Mammary epithelial cell (primary cell): ENCODE data around the gene AGR3.

Source experiments
- EZH2 ChIP-seq: IDR thresholded peaks from 2 replicates; pipeline ENCODE4 v1.6.1; 2012; ENCODE audit warnings: low read length, inconsistent platforms, borderline replicate concordance
- TF ChIP-seq, protein P1 (sequence below), 2 donors: IDR thresholded peaks in 1 of 2; conservative IDR thresholded peaks in 1 of 2; 2 replicates each; pipeline ENCODE4 v1.5.1; 2011 to 2012; ENCODE audit warnings: inconsistent platforms in 2 of 2, low read length in 2 of 2, mild to moderate bottlenecking in 2 of 2, control low read depth in 1 of 2, low read depth in 1 of 2; ENCODE audit not compliant: insufficient read depth in 1 of 2; ENCODE audit errors: extremely low read depth in 1 of 2

DNA sequence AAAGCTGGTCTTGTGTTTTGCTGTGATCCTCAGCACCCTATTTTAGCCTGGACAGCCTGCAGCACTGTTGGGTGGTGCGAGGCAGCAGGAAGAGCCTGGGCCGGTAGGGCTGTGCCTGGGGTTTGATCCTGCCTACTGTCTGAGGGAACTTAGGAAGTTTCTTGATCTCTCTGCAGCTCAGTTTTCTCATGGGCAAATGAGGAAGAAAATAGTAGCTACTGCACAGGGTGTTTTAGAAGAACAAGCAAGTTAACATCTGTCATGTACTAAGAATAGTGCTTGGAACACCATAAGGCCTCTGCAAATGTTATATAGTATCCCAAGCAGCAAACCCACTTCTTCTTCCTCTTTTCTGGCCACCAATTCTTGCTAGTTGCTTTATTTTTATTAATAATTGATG is 65.0 kb downstream of the AGR3 start:
- TF ChIP-seq, protein P1, sequence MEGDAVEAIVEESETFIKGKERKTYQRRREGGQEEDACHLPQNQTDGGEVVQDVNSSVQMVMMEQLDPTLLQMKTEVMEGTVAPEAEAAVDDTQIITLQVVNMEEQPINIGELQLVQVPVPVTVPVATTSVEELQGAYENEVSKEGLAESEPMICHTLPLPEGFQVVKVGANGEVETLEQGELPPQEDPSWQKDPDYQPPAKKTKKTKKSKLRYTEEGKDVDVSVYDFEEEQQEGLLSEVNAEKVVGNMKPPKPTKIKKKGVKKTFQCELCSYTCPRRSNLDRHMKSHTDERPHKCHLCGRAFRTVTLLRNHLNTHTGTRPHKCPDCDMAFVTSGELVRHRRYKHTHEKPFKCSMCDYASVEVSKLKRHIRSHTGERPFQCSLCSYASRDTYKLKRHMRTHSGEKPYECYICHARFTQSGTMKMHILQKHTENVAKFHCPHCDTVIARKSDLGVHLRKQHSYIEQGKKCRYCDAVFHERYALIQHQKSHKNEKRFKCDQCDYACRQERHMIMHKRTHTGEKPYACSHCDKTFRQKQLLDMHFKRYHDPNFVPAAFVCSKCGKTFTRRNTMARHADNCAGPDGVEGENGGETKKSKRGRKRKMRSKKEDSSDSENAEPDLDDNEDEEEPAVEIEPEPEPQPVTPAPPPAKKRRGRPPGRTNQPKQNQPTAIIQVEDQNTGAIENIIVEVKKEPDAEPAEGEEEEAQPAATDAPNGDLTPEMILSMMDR (conservative IDR thresholded peaks at IDR 0.05 in 1 of 2, IDR thresholded peaks at IDR 0.05 in 1 of 2; ENCODE audit: extremely low read depth in 1 of 2, insufficient read depth in 1 of 2, low read depth in 1 of 2, low read length in 2 of 2): no peak
- no peak for TF ChIP-seq EZH2
